HUES64 (cell line): Measurements from ENCODE around the gene MCRIP2.

ENCODE experiments used
- H3K27ac ChIP-seq: 2 replicates; pipeline ENCODE4 v1.7.0; 2013; ENCODE audit warnings: low read depth, low read length, inconsistent platforms
- H3K27me3 ChIP-seq: 2 replicates; pipeline ENCODE4 v1.6.1; 2013; ENCODE audit warnings: mild to moderate bottlenecking, low read length; ENCODE audit not compliant: insufficient read depth
- H3K36me3 ChIP-seq: 2 replicates; pipeline ENCODE4 v1.6.1; 2013; ENCODE audit warnings: mild to moderate bottlenecking, low read length; ENCODE audit not compliant: insufficient read depth
- H3K4me1 ChIP-seq: 2 replicates; pipeline ENCODE4 v1.6.1; 2013; ENCODE audit warnings: mild to moderate bottlenecking, low read length, moderate library complexity; ENCODE audit not compliant: insufficient read depth
- H3K4me3 ChIP-seq: 2 replicates; pipeline ENCODE4 v1.5.1; 2013; ENCODE audit warnings: mild to moderate bottlenecking, low read length, moderate library complexity
- H3K9ac ChIP-seq: 2 replicates; pipeline ENCODE4 v1.6.1; 2013; ENCODE audit warnings: mild to moderate bottlenecking, low read depth, low read length
- H3K9me3 ChIP-seq: 2 replicates; pipeline ENCODE4 v1.6.1; 2013; ENCODE audit warnings: low read depth, low read length; ENCODE audit not compliant: insufficient read depth
- WGBS: fragments of 150-250, 120-280 bp; methylation state at CpG from one replicate; pipeline ENCODE4 v1.1.7; 2013; ENCODE audit warnings: missing lambda C conversion rate; 5-methylcytosine and 5-hydroxymethylcytosine counted together

Gene MCRIP2

DNA sequence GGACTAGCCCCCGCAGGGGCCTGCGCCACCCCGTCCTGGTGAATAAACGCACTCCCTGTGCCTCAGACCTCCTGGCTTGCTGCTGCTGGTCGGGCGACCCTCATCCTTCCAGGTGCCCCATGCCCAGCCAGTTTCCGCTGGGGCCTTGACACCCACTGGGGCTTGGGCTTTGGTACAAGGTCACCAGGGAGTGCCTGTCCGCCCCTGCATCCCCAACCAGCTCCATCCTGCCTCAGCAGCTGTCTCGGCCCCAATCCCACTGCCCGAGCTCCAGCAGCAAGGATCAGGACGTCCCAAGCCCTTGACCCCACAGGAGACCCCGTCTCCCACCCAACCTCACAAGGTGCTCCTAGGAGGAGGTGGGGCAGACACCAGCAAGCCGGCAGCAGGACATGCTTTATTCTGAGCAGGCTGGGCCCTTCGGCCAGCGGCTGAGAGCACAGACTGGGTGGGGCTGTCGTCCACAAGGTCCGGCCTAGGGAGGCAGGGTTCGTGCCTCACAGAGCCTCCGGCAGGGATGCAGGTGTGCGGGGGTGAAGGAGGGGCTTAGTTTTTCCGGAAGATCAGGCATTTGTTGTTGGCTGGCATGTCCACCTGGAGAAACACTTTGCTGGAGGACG is 7.5 kb upstream of the MCRIP2 start:
- Histone ChIP-seq H3K9ac (no peak overlapping the region), H3K4me3 (no peak overlapping the region), H3K36me3 (peaks cover 10% of the 10 kb centered on the region), H3K4me1 (peaks cover 29% of the 10 kb centered on the region), H3K27ac (no peak overlapping the region), H3K27me3 (no peaks in the 10 kb centered on the region), H3K9me3 (no peaks in the 10 kb centered on the region)
- WGBS = 93% methylated on average over 22 of the region's 22 CpGs

DNA sequence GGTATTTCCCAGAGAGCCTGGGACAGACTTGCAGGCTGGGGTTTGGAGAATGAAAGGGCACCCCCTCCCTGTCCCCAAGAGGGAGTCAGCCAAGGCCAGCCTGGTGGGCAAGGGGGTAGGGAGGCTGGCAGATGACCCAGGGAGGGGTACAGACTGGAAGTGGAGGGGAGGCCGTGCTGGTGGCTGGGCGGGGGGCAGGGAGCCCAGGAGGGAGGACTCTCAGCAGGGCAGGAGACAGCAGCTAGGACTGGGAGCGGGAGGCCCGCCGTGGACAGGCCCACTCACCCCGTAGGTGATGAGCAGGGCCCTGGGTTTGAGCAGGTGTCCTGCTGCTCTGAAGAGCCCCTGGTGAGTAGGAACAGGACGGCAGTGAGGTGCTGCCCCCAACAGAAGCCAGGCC is 6.6 kb upstream of the MCRIP2 start:
- H3K9ac ChIP-seq = no peak overlapping the region
- peaks cover 22% of the 10 kb centered on the region for H3K4me1 ChIP-seq
- H3K4me3 ChIP-seq = peak overlapping the region; percentile 91
- H3K27me3 ChIP-seq = no peaks in the 10 kb centered on the region
- no peak overlapping the region for H3K27ac ChIP-seq
- no peaks in the 10 kb centered on the region for H3K9me3 ChIP-seq
- WGBS = 91% methylated on average over 7 of the region's 7 CpGs
- H3K36me3 ChIP-seq = peaks cover 10% of the 10 kb centered on the region

DNA sequence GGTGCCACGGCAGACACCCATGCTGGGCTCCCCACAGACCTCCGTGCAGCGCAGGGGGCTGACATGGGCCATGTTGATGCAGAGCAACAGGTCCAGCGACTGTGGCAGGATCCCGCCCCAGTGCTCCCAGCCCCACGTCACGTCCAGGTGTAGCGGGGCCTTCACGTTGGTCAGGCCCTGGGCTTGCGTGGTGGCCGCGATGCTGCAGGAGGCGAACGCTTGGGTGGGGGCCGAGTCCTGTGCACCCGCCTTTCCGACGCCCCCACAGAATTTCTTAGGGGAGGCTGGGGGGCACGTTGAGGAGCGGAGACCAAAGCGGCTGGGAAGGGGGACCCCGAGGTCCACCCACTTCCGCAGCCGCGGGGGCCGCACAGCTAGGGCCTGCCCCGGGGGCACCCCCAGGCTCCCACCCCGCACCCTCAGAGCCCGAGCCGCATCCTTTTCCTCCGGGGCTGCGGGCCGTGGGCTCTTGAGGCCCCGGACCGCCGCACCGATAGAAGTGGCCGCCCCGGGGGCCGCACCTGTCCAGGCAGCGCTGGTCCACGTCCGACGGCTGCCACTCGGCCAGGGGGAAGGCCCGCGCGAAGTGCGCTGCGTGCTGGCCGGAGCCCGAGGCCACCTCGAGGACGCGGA is 5.9 kb upstream of the MCRIP2 start:
- Histone ChIP-seq H3K4me3 (peak overlapping the region; percentile 91), H3K27me3 (no peaks in the 10 kb centered on the region), H3K27ac (peak overlapping the region; percentile 49), H3K4me1 (peaks cover 17% of the 10 kb centered on the region), H3K9me3 (no peaks in the 10 kb centered on the region), H3K9ac (peak overlapping the region; percentile 89), H3K36me3 (peaks cover 10% of the 10 kb centered on the region)
- WGBS = 9% methylated on average over 55 of the region's 55 CpGs

DNA sequence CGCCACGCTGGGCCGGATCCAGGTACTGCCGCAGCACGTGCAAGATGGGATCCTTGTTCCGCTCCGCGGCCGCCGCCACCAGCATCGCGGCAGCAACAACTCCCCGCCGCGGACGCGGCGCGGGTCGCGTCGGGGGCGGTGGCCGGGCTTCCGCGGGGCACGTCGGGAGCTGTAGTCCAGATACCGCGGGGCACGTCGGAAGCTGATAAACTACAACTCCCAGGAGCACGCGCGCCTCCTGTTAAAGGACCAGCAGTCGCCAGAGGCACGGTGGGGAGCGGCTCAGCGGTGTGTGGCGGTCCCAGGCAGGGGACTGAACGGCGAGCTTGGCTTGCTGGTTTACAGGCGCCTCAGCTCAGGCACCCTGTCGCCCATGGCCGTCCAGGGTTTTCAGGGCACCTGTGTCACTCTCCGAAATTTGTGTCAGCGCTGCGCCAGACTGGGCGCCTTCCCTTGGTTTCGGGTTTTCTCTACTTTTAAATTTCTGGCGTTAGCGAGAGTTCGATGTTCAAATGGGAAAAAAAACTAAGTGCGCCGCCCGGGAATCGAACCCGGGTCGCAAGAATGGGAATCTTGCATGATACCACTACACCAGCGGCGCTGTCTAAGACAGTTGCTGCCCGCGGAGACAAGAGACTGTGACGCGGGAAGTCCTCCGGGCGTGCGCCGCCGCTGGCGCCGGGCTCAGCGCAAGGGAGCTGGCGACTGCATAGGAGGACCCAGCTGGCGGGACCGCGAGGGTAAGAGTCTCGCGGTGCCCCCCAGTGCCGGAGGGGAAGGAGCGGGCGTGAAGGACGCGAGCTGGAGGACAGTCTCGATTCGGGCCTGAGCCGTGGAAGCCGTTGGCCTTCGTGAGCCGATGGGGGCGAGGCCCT is 5.2 kb upstream of the MCRIP2 start, which contains the start of gene METTL26:
Gene METTL26 (minus strand): TSS at position 100 of the 875 bp plus-strand sequence. CDS start 15 bp downstream, at position 85.
- Histone ChIP-seq H3K27ac (peak within 1 kb of the TSS; percentile 87), H3K4me3 (peak within 1 kb of the TSS; percentile 91), H3K4me1 (peaks cover 17% of the 10 kb centered on the region), H3K9ac (peak within 1 kb of the TSS; percentile 89), H3K36me3 (peaks cover 10% of the 10 kb centered on the region), H3K9me3 (no peaks in the 10 kb centered on the region), H3K27me3 (no peaks in the 10 kb centered on the region)
- under 1% methylated on average over 91 of the region's 91 CpGs for WGBS

DNA sequence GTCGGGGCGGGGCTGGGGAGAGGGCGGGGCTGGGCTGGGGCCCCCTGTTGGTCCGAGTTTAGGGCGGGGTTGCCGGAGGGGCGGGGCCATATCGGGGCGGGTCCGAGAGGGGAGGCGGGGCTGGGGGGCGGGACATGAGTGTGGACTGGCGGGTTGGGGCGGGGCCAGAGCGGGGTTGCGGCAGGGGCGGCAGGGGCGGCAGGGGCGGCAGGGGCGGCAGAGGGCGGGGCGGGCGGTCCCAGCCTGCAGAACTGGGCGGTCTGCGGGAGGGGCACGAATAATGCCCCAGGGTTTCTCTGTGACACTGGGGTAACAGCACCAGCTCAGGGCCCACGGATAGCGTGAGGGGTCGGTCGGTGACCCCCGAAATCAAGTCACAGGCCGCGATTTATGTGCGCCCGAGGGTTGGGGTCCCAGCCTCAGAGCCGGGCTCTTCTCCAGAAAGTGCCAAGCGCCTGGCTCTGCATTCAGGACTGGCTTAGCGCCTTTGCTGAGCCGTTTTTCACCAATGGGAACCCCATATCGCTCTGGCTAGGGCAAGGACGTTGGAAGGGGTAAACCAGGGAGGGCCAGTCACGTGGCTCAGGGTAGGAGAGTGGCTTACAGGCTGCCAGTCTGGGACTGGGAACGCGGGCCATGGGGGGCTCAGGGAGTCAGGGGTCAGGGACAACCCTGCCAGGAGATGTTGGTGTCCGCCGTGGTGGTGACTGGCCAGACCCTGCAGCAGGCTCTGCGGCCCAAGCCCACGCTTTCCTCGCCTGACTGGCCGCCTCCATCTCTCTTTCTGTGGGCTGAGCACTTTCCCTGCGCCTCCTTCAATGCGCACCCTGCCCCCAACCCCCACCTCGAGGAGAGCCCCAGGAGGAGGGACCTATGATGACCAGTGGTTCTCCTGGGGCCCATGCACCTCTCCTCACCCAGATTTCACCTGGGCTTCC is 4.3 kb upstream of the MCRIP2 start:
- Histone ChIP-seq H3K36me3 (peaks cover 10% of the 10 kb centered on the region), H3K4me1 (peaks cover 17% of the 10 kb centered on the region), H3K9me3 (no peaks in the 10 kb centered on the region), H3K4me3 (peak overlapping the region; percentile 91), H3K27me3 (peaks cover 2% of the 10 kb centered on the region), H3K27ac (peak overlapping the region; percentile 87; the same call in 1 of the 2 replicates), H3K9ac (peak overlapping the region; percentile 78)
- 21% methylated on average over 48 of the region's 53 CpGs for WGBS

DNA sequence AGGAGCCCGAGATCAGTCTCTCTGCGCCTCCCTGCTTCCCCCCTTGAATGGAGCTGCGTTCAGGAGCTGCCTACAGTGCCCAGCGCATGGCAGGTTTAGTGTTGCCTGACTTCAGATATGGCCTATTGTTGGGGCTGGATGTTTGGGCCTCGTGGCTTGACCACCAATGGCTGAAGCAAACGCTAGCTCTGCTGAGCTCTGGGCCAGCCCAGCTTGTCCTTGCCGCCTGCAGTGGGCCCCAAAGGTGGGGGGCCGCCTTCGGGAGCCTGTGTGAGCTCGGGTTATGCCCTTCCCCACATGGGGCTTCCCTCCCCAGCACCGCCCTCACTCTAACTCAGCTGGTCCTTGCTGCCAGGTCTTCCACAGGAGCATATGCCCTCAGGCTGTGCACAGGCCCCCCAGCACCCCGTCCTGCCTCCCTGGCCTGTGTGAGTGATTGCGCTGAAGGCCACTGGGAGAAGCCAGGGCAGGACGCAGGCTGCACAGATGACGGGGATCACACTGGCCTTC is 3.5 kb upstream of the MCRIP2 start:
- Histone ChIP-seq H3K9ac (peak overlapping the region; percentile 54), H3K27ac (peak overlapping the region; percentile 35; the same call in 1 of the 2 replicates), H3K36me3 (peaks cover 10% of the 10 kb centered on the region), H3K9me3 (no peaks in the 10 kb centered on the region), H3K4me1 (peaks cover 17% of the 10 kb centered on the region), H3K4me3 (peak overlapping the region; percentile 45; the same call in 1 of the 2 replicates), H3K27me3 (peaks cover 10% of the 10 kb centered on the region)
- 77% methylated on average over 15 of the region's 15 CpGs for WGBS

DNA sequence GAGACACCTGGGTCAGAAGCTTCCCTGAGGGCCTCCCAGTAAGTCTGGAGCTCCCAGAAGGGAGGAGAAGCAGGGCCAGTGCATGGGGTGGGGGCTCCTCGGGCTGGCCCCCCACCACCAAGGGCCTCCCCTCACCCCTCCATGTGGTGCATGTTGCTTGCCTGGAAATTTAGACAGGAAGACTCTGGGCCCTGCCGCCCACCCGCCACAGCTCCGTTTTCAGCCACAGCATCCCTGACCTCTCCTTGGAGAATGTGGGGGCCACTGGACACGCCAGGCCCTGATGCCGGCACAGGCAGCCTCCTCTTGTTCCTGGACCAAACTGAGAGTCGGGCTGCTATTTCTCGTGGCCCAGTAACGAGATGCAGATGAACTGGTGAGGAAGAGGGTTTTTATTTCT is 2.8 kb upstream of the MCRIP2 start:
- Histone ChIP-seq H3K4me3 (no peak overlapping the region), H3K4me1 (peaks cover 17% of the 10 kb centered on the region), H3K27ac (0 out of 2 replicates have a peak overlapping the region, but pooled peaks have one; percentile 25), H3K27me3 (peaks cover 13% of the 10 kb centered on the region), H3K9ac (no peak overlapping the region), H3K36me3 (peaks cover 6% of the 10 kb centered on the region), H3K9me3 (no peaks in the 10 kb centered on the region)
- WGBS = 90% methylated on average over 8 of the region's 9 CpGs

DNA sequence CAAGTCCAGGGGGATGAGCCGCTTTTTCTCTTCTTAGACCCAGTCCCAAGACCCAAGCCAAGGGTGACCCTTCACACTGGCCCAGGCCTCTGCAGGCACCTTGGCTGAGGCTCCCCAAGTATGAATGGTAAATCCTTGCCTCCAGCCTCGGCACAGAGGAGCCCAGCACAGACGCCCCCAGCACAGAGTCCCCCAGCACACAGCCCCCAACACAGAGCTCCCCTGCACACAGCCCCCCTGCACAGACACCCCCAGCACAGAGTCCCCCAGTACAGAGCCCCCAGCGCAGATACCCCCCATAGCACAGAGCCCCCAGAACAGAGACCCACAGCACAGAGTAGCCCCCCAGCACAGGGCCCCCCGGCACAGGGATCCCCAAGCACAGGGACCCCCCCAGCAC is 1.0 kb upstream of the MCRIP2 start:
- no peaks in the 10 kb centered on the region for H3K36me3 ChIP-seq
- H3K9me3 ChIP-seq = no peaks in the 10 kb centered on the region
- H3K9ac ChIP-seq = no peak overlapping the region
- peaks cover 17% of the 10 kb centered on the region for H3K4me1 ChIP-seq
- H3K27me3 ChIP-seq = peaks cover 13% of the 10 kb centered on the region
- no peak overlapping the region for H3K27ac ChIP-seq
- no peak overlapping the region for H3K4me3 ChIP-seq
- WGBS = 92% methylated on average over 3 of the region's 5 CpGs

DNA sequence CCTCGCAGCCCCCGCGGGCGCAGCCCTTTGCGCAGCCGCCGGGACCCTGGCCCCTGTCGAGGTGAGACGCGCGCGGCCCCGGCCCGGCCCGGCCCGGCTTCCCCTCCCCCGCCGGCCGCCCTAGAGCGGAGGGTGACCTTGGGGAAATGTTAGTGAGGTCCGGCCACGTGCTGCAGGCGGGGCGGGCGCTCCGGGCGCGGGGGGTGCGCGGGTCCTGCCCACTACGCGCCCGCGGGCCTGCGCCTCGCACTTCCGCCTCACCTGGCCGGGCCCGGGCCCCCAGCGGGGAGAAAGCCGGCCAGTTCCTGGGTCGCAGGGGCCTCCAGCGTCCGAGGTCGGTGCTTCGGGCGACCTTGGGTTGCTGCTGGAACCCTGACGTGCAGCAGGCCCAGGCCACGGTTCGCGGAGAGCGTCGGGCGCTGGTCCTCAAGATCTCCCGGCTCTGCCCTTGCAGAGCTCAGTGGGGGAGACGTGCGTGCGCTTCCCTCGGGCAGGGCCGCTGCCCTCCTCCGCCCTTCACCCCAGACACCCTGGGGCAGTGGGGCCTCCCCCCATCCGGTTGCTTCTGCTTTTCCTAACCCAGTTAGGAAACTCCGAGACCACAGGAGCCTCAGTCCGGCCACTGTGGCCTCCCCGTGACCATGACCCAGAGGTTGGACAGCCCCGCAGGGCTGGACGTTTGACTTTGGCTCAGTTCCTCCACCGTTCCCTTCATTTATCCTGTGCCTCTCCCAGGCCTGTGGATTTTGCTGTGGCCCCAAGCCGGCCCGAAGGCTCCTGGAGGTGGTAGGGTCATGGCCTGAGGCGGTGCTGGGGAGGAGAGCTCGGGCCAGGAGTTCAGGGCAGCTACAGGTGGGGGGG is 791 bp downstream of the MCRIP2 start:
- no peaks in the 10 kb centered on the region for H3K9me3 ChIP-seq
- peaks cover 14% of the 10 kb centered on the region for H3K4me1 ChIP-seq
- H3K27me3 ChIP-seq = peaks cover 13% of the 10 kb centered on the region
- H3K4me3 ChIP-seq = peak overlapping the region; percentile 72
- peak overlapping the region; percentile 81 for H3K9ac ChIP-seq
- no peak overlapping the region for H3K27ac ChIP-seq
- H3K36me3 ChIP-seq = no peaks in the 10 kb centered on the region
- WGBS = 8% methylated on average over 72 of the region's 72 CpGs

DNA sequence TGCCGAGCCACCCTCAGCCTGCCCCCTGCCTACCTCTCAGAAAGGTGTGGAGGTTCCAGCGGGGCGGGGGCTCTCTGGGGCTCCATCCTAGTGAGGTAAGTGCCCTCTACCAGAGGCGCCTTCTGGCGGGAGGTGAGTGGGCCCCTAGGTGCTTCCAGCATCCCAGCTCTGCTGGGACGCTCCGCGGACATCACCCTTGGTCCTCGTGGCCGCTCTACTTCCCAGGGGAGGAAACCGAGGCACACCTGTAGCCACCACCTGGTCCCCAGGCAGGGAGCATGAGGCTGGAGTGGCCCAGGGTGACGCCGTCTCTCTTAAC is 1.4 kb downstream of the MCRIP2 start:
- Histone ChIP-seq H3K4me3 (peak overlapping the region; percentile 72), H3K9me3 (no peaks in the 10 kb centered on the region), H3K36me3 (no peaks in the 10 kb centered on the region), H3K4me1 (peaks cover 9% of the 10 kb centered on the region), H3K27me3 (peaks cover 13% of the 10 kb centered on the region), H3K9ac (no peak overlapping the region), H3K27ac (no peak overlapping the region)
- WGBS = 86% methylated on average over 11 of the region's 13 CpGs
